Measurements from ENCODE around the gene ZFHX3. TPM values are rescaled to one million over a fixed set of nuclear protein-coding genes. Genes with fewer than 3 reads are reported as not detected.
"Not testable (repeated sequence)": the region's sequence is repeated elsewhere in the genome, so short reads cannot be mapped to it uniquely, and the experiment has no call there.

ZFHX3 gene
- total and polyA plus RNA-seq, 2 donors (not counting 1 experiment from before 2014, with no cell fraction given) = 0.54 to 6.6 TPM

DNA sequence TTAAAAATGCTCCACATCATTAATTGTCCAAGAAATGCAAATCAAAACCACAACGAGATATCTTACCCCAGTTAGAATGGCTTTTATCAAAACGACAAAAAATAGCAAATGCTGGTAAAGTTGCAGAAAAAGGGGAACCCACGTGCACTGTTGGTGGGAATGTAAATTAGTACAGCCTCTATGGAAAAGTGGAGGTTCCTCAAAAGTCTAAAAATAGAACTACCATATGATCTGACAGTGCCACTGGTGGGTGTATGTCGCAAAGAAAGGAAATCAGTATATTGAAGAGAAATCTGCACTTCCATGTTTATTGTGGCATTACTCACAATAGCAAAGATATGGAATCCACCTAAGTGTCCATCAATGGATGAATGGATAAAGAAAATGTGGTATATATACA lies 38.2 kb upstream of the ZFHX3 start:
- ChIA-PET POLR2A (no interaction called here), CTCF (no interaction called here)
- intact Hi-C loops (cut with micrococcal nuclease) = no loop called here
- no peak for ATAC-seq (ENCODE audit: low read depth)
- TF ChIP-seq EZH2 (IDR thresholded peaks at IDR 0.05; ENCODE audit: borderline replicate concordance, insufficient read depth, low read depth, low read length, poor library complexity, severe bottlenecking) = no peak
- TF ChIP-seq, protein P1, sequence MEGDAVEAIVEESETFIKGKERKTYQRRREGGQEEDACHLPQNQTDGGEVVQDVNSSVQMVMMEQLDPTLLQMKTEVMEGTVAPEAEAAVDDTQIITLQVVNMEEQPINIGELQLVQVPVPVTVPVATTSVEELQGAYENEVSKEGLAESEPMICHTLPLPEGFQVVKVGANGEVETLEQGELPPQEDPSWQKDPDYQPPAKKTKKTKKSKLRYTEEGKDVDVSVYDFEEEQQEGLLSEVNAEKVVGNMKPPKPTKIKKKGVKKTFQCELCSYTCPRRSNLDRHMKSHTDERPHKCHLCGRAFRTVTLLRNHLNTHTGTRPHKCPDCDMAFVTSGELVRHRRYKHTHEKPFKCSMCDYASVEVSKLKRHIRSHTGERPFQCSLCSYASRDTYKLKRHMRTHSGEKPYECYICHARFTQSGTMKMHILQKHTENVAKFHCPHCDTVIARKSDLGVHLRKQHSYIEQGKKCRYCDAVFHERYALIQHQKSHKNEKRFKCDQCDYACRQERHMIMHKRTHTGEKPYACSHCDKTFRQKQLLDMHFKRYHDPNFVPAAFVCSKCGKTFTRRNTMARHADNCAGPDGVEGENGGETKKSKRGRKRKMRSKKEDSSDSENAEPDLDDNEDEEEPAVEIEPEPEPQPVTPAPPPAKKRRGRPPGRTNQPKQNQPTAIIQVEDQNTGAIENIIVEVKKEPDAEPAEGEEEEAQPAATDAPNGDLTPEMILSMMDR (IDR thresholded peaks at IDR 0.05) = no peak
- no CpG with 5 or more reads among the region's 4 CpGs for WGBS (ENCODE audit: insufficient coverage)
- Histone ChIP-seq H3K27ac (ENCODE audit: low read length in 2 of 2) (no peak overlapping the region), H3K36me3 (replicated peaks in 1 of 2; ENCODE audit: control extremely low read depth in 1 of 2, control insufficient read depth in 1 of 2, extremely low read depth in 1 of 2, insufficient read depth in 2 of 2, low read length in 1 of 2) (no peaks in the 10 kb centered on the region), H3K9me3 (ENCODE audit: control extremely low read depth in 1 of 3, control insufficient read depth in 2 of 3, insufficient read depth in 1 of 3, low read length in 2 of 3) (no peaks in the 10 kb centered on the region), H2AFZ (ENCODE audit: insufficient read depth, low read depth, low read length, poor library complexity, severe bottlenecking) (no peak overlapping the region), H3K79me2 (ENCODE audit: control insufficient read depth, insufficient read depth, low read length) (no peaks in the 10 kb centered on the region), H3K4me3 (ENCODE audit: control extremely low read depth in 1 of 5, extremely low read depth in 1 of 5, insufficient read depth in 1 of 5, low read depth in 2 of 5, low read length in 4 of 5) (no peak overlapping the region), H3K27me3 (replicated peaks in 1 of 4; ENCODE audit: control extremely low read depth in 1 of 4, control insufficient read depth in 3 of 4, insufficient read depth in 4 of 4, low read length in 3 of 4) (no peaks in the 10 kb centered on the region), H3K4me2 (replicated peaks; ENCODE audit: low read depth, low read length, poor library complexity, severe bottlenecking) (no peak overlapping the region), H4K20me1 (ENCODE audit: control insufficient read depth, insufficient read depth, low read length, poor library complexity, severe bottlenecking) (no peaks in the 10 kb centered on the region), H3K4me1 (ENCODE audit: control insufficient read depth in 2 of 2, insufficient read depth in 2 of 2, low read length in 2 of 2) (no peaks in the 10 kb centered on the region), H3K9ac (ENCODE audit: low read length) (no peak overlapping the region)
- Mint-ChIP-seq H3K4me3 (no peak overlapping the region), H3K9me3 (ENCODE audit: insufficient read depth) (peaks cover 4% of the 10 kb centered on the region), H3K4me1 (peaks cover 4% of the 10 kb centered on the region), H3K27ac (no peak overlapping the region), H3K27me3 (peaks cover 25% of the 10 kb centered on the region)
- DNase-seq = no peak

DNA sequence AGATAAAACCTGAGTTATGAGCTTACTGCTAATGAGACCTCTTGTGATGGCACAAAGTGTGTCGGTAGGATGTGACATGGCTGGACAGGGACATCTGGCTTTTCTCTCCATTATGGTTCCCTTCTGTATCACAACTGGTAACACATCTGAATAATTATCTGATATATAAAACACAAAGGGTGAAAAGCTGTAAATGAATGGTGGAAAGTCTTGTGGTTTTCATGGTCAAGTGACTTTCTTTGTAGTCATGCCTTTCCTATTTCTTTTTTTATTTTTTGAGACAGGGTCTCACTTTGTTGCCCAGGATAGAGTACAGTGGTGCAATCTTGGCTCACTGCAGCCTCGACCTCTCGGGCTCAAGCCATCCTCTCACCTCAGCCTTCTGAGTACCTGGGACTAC lies 35.3 kb upstream of the ZFHX3 start:
- H3K9me3 ChIP-seq (ENCODE audit: control extremely low read depth in 1 of 3, control insufficient read depth in 2 of 3, insufficient read depth in 1 of 3, low read length in 2 of 3) = no peaks in the 10 kb centered on the region
- Mint-ChIP-seq H3K9me3 (ENCODE audit: insufficient read depth) (peaks cover 4% of the 10 kb centered on the region), H3K27ac (no peak overlapping the region), H3K4me3 (no peak overlapping the region), H3K27me3 (peaks cover 33% of the 10 kb centered on the region), H3K4me1 (peaks cover 4% of the 10 kb centered on the region)
- no peak overlapping the region for H3K4me3 ChIP-seq (ENCODE audit: control extremely low read depth in 1 of 5, extremely low read depth in 1 of 5, insufficient read depth in 1 of 5, low read depth in 2 of 5, low read length in 4 of 5)
- ATAC-seq (ENCODE audit: low read depth) (no peak), DNase-seq (no peak)
- H3K9ac ChIP-seq (ENCODE audit: low read length) = no peak overlapping the region
- POLR2A ChIA-PET = no interaction called here
- WGBS (ENCODE audit: insufficient coverage) = no CpG with 5 or more reads among the region's 3 CpGs
- no peak for TF ChIP-seq EZH2 (IDR thresholded peaks at IDR 0.05; ENCODE audit: borderline replicate concordance, insufficient read depth, low read depth, low read length, poor library complexity, severe bottlenecking)
- TF ChIP-seq, protein P1 (IDR thresholded peaks at IDR 0.05) = no peak
- no peaks in the 10 kb centered on the region for H3K4me1 ChIP-seq (ENCODE audit: control insufficient read depth in 2 of 2, insufficient read depth in 2 of 2, low read length in 2 of 2)
- H3K27me3 ChIP-seq (replicated peaks in 1 of 4; ENCODE audit: control extremely low read depth in 1 of 4, control insufficient read depth in 3 of 4, insufficient read depth in 4 of 4, low read length in 3 of 4) = no peaks in the 10 kb centered on the region
- no peaks in the 10 kb centered on the region for H3K79me2 ChIP-seq (ENCODE audit: control insufficient read depth, insufficient read depth, low read length)
- H4K20me1 ChIP-seq (ENCODE audit: control insufficient read depth, insufficient read depth, low read length, poor library complexity, severe bottlenecking) = no peaks in the 10 kb centered on the region
- no peak overlapping the region for H3K4me2 ChIP-seq (replicated peaks; ENCODE audit: low read depth, low read length, poor library complexity, severe bottlenecking)
- no peak overlapping the region for H2AFZ ChIP-seq (ENCODE audit: insufficient read depth, low read depth, low read length, poor library complexity, severe bottlenecking)
- CTCF ChIA-PET = interaction anchor here (0.8 kb wide), 1 partner anchor 428 kb away, joined by 3 read pairs; no protein-coding TSS in a partner anchor
- intact Hi-C loops (cut with micrococcal nuclease) = no loop called here
- no peaks in the 10 kb centered on the region for H3K36me3 ChIP-seq (replicated peaks in 1 of 2; ENCODE audit: control extremely low read depth in 1 of 2, control insufficient read depth in 1 of 2, extremely low read depth in 1 of 2, insufficient read depth in 2 of 2, low read length in 1 of 2)
- H3K27ac ChIP-seq (ENCODE audit: low read length in 2 of 2) = no peak overlapping the region

DNA sequence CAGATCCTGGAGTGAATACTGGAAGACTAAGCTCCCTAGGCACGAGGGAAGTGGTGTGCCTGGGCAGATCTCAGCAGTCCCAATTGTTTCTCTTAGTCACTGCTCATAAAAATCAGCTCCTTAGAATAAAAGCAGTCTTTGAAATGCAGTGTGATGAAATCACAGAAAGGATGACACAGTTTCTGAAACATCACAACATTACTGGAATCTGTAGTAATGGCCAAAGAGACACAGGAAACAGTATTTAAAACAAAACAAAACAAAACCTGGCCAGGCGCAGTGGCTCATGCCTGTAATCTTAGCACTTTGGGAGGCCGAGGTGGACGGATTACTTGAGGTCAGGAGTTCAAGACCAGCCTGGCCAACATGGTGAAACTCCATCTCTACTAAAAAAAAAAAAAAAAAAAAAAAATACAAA lies 34.7 kb upstream of the ZFHX3 start:
- H3K4me3 Mint-ChIP-seq; H3K9me3 ChIP-seq (ENCODE audit: control extremely low read depth in 1 of 3, control insufficient read depth in 2 of 3, insufficient read depth in 1 of 3, low read length in 2 of 3); ATAC-seq (ENCODE audit: low read depth); H3K27ac ChIP-seq (ENCODE audit: low read length in 2 of 2); H3K79me2 ChIP-seq (ENCODE audit: control insufficient read depth, insufficient read depth, low read length); H3K9me3 Mint-ChIP-seq (ENCODE audit: insufficient read depth); intact Hi-C loops (cut with micrococcal nuclease); H2AFZ ChIP-seq (ENCODE audit: insufficient read depth, low read depth, low read length, poor library complexity, severe bottlenecking); H4K20me1 ChIP-seq (ENCODE audit: control insufficient read depth, insufficient read depth, low read length, poor library complexity, severe bottlenecking); H3K9ac ChIP-seq (ENCODE audit: low read length); H3K4me1 Mint-ChIP-seq; H3K4me2 ChIP-seq (replicated peaks; ENCODE audit: low read depth, low read length, poor library complexity, severe bottlenecking); POLR2A ChIA-PET; H3K36me3 ChIP-seq (replicated peaks in 1 of 2; ENCODE audit: control extremely low read depth in 1 of 2, control insufficient read depth in 1 of 2, extremely low read depth in 1 of 2, insufficient read depth in 2 of 2, low read length in 1 of 2); H3K27me3 ChIP-seq (replicated peaks in 1 of 4; ENCODE audit: control extremely low read depth in 1 of 4, control insufficient read depth in 3 of 4, insufficient read depth in 4 of 4, low read length in 3 of 4); DNase-seq; H3K27ac Mint-ChIP-seq; H3K4me3 ChIP-seq (ENCODE audit: control extremely low read depth in 1 of 5, extremely low read depth in 1 of 5, insufficient read depth in 1 of 5, low read depth in 2 of 5, low read length in 4 of 5); H3K4me1 ChIP-seq (ENCODE audit: control insufficient read depth in 2 of 2, insufficient read depth in 2 of 2, low read length in 2 of 2): not testable (repeated sequence)
- CTCF ChIA-PET = interaction anchor here (0.8 kb wide), 1 partner anchor 427 kb away, joined by 3 read pairs; no protein-coding TSS in a partner anchor
- no CpG with 5 or more reads among the region's 4 CpGs for WGBS (ENCODE audit: insufficient coverage)
- H3K27me3 Mint-ChIP-seq = peaks cover 33% of the 10 kb centered on the region

Data from B cell (primary cell).